RKO (cell line): ENCODE data around the gene SRRM3.
"Not testable (repeated sequence)": the region's sequence is repeated elsewhere in the genome, so short reads cannot be mapped to it uniquely, and the experiment has no call there.

Experiments used
- DNase-seq: peaks from one replicate; pipeline ENCODE4 v3.0.0-alpha.2; 2016; ENCODE audit warnings: low spot score

Gene SRRM3, protein sequence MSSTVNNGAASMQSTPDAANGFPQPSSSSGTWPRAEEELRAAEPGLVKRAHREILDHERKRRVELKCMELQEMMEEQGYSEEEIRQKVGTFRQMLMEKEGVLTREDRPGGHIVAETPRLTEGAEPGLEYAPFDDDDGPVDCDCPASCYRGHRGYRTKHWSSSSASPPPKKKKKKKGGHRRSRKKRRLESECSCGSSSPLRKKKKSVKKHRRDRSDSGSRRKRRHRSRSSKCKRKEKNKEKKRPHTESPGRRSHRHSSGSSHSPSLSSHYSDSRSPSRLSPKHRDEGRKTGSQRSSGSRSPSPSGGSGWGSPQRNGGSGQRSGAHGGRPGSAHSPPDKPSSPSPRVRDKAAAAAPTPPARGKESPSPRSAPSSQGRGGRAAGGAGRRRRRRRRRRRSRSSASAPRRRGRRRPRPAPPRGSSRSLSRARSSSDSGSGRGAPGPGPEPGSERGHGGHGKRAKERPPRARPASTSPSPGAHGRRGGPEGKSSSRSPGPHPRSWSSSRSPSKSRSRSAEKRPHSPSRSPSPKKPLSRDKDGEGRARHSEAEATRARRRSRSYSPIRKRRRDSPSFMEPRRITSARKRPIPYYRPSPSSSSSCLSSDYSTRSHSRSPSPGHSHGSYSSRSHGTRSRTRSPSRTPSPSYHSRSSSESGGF

DNA sequence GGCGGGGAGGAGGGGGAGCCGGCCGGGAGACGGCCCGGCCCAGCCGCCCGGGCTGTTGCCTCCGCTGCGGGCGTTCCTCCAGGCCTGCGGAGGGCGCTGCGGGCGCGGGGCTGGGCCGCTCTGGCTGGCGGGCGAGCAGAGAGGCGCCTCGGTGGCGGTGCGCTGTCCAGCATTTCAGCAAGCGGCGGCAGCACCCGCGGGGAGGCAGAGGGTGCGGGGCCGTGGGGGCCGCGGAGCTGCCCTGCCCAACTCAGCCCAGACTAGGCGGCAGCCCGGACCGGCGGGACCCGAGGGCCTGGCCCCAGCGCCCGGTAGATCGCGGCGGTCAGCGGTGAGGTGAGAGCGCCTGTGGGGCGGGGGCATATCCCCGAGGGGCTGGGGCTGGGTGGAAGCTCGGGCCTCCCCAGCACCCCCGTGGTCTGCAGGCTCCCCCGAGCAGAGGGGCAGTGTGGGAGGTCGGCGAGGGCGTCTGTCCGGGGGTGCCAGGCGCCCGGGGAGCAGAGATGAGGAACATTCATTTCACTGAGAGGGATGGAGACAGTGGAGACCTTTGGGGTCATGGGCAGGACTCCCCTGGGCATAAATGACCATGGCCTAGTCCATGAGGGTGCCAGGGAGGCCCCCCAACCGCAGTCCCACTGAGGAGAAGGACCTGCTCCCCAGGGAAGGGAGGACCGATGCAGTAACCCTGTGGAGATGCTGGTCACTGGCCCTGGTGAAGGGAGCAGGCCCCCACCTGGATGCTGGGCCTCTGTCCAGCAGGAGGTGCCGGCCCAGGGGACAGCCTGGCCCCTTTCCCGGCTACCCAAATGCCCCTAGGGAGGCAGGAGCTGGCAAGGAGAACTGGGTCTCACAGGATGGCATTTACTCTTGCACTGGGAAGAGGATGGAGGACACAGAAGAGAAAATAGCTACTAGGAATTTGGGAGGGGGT, at the start of gene SRRM3:
Gene SRRM3, plus strand, starts transcription at position 165 of the 934 bp plus-strand sequence. CDS start 33,171 bp downstream, outside the sequence.
- peak; percentile 68 for DNase-seq

DNA sequence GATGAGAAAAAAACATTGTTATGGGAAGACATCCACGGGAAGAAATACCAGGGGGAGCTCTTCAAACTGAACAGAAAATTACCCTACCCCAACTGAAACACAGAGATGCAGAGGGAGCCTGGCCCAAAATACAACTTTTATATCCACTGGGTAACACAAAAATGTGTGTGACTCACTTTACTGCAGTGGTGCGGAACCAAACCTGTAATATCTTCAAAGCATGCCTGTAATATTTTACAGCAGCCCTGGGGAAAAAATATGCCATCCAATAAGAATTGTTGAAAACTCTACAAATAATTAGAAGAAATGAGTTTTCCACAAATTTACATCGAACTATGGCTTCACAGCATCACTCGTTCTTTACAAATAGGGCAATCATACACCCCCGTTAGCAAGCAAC, 49.8 kb upstream of the SRRM3 start:
- DNase-seq = no peak

DNA sequence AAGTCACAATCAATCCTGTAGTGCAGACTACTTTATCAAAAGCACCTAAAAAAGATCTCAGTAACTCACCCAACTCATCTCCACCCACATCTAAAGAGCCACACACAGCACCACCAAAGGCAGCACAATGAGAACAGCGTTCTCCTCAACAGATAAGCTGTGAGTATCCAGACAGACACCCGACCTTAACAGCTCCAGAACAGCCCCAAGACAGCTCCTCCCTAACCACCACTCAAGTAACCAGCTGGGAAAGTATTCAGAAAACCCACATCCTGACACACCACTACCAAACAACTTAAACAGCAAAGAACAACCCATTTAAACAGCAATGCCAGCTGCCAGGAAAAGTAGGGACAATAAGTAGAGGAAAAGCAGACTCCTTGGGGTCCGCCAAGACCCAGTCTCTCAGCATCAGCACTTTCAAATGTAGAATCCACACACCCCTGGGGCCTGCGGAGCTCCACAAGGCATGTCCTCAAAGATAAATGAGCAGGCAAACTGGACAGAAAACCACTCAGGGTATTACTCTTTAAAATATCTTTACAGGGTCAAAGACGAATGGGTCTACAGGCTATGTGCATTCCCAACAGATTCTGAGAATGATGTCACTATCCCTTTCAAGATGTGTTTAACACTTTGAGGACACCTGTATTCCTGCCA, 48.0 kb upstream of the SRRM3 start:
- DNase-seq = not testable (repeated sequence)

DNA sequence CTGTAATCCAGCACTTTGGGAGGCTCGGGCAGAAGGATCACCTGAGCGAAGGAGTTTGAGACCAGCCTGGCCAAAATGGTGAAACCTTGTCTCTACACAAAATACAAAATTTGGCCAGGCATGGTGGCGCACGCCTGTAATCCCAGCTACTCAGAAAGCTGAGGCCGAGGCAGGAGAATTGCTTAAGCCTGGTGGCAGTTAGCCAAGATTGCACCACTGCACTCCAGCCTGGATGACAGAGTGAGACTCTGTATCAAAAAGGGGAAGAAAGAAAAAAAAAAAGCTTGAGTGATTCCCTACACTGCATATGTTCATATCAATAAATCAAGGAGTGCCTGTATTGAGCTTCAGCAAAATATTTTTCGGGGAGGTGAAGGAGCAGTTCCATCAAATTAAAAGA, 45.8 kb upstream of the SRRM3 start:
- DNase-seq = no peak

DNA sequence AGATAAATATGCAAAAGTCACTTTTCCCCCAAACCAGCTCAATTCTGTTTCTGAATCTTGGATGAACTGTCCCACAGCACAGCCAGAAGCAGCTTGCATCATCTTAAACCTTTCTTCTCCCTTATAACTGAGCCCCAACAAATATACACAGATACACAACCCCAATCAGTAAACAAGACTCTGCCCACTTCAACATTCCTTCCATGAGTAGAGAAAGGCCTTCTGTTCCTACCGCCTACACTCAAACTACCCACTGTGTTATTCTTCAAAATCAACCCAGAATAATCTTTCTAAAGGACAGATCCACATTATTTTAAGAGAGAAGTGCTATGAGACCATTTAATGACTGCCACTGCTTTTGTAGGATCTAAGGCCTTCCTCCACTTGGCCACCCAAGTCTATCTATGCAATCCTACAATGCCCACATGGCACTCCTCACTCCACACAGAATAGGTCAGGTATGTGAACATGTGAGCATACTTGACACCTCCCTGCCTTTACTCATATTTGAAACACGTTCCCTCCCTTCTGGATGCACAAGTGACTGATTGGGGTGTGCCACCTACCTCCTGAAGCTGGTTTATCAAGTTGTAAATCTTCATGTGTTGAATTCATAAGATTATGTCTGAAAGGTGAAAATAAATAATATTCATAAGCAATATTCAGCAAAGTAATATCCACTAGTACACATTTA, 44.6 kb upstream of the SRRM3 start:
- not testable (repeated sequence) for DNase-seq

DNA sequence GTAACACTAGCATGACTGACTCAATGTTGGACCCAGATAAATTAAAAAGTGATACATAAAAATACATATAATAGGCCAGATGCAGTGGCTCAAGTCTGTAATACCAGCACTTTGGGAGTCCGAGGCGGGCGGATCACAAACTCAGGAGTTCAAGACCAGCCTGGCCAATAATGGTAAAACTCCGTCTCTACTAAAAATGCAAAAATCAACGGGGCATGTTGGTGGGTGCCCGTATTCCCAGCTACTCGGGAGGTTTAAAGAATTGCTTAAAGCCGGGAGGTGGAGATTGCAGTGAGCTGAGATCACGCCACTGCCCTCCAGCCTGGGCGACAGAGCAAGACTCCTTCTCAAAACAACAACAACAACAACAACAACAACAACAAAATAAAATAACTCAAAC, 43.3 kb upstream of the SRRM3 start:
- DNase-seq = not testable (repeated sequence)

DNA sequence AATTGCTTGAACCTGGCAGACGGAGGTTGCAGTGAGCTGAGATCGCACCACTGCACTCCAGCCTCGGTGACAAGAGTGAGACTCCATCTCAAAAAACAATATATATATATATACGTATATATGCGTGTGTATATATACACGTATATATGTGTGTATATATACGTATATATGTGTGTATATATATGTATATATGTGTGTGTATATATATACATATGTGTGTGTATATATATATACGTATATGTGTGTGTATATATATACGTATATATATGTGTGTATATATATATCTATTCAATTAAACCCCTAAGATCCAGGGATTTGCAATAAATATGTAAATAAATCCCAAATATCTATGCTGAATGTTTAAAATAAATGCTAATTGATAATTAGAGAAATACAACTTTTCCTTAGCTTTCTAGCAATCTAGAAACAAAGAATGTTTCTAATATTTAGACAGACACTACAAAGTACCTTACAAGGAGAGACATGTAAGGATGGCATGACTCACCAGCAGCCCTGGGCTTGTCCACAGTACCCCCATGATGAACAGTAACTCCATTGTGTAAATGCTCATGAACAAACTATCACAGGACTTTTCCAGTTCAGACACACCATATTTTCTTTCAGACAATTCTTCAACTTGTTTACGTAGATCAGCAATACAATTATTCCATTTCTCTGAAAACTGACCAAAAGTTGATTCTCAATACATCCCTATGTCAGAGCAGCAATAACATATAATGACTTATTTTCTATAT, 39.1 kb upstream of the SRRM3 start:
- not testable (repeated sequence) for DNase-seq

DNA sequence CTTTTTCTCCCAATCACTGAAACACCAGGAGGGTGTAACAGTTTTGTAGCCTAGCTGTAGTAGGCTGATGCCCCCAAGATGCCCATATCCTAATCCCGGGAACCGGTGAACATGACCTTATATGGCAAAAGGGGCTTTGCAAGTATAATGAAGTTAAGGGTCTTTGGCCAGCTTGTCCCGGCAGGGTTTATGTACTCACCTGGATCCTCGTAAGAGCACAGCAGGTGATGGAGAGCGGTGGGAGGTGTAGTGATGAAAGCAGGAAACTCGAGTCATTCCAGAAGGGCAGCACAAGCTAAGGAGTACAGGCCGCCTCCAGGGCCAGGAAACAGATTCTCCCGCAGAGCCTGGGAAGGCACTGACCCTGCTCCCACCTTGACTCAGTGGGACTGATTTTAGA, 37.9 kb upstream of the SRRM3 start:
- DNase-seq = not testable (repeated sequence)

DNA sequence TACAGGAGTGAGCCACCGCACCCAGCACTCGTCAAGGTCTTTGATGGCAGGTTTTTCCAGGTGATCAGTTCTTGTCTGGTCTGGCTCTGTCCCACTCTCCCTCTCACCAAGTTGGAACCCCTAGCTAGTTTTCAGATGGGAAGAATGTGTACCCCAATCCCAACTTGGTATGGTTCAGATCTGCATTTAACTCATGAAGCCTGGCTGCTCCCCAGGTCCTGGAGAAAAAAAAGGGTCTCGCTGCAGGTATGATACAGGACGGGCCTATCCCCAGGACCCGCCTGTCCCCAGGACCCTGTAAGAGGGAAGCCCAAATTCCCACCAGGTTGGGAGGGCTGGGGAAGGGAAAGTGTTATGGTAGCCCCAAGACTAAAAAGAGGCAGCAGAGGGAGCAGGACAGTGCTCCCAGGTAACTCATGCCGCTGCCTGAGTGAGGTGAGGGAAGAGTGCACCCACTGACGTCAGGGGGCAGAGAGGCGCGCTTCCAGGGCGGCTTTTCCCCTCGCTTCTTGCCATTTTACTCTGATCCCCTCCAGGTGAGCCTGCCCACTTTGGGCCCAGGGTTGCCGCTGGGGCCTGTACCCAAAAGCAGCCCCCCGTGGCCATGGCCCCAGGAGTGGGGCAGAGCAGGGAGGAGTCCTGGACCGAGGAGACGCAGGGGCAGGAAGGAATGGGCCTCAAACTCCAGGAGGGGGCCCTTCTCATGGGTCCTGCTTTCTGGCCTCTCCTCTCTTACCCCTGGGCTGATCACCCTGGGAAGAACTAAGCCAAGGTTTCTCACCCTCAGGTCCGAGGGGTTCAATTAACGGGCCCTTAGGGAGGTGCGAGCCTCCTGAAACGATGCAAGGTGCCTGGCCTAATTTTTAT, 36.4 kb upstream of the SRRM3 start:
- DNase-seq = no peak

DNA sequence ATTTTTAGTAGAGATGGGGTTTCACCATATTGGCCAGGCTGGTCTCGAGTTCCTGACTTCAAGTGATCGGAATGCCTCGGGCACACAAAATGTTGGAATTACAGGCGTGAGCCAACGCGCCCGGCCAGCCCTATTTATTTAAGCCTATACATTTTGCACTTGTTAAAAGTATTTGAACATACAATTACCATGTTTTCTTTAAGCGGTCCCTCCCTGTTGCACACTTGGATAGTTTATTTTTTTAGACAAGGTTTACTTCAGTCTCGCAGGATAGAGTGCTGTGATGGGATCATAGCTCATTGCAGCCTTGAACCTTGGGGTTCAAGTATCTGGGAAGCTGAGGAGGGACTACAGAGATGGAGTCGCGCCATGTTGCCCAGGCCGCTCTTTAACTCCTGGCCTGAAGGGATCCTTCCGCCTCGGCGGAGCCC, 35.7 kb upstream of the SRRM3 start:
- no peak for DNase-seq

DNA sequence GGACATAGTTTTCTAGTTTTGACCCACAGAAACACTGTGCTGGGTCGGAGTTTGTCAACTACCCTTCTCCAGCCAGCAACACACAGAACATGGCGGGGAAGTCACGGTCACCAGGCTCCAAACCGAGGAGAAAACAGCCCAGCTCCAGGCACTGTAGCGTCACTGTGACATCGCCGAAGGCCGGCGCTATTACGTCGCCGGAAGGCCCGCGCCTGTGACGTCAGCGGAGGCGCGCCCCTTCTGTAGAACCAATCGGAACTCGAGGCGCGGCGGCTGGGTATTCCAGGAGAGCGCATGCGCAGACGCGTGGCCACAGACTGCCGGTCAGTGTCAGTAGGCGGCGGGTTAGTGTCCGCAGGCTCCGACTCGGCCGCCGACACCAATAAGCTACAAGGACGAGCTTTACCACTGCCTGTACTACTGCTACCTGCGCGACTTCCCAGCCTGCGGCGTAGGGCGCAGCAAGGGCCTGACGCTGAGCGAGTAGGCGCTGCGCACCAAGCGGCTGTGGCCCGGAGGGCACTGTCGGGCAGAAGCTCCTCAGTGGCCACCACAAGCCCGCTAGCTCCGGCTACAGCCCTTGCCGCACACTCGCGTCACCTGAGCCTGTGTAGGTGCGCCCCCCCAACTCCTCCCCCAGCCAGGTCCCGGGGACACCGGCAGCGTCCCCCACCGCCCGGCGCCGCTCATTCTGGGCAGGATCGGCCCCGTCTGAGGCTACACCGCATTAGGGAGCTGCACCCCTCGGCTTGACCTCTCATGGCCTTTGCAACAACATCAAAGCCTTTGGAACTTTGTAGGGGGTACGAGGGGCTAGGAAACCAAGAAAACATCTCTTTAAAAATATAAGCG, 35.1 kb upstream of the SRRM3 start:
- DNase-seq = peak; percentile 91

DNA sequence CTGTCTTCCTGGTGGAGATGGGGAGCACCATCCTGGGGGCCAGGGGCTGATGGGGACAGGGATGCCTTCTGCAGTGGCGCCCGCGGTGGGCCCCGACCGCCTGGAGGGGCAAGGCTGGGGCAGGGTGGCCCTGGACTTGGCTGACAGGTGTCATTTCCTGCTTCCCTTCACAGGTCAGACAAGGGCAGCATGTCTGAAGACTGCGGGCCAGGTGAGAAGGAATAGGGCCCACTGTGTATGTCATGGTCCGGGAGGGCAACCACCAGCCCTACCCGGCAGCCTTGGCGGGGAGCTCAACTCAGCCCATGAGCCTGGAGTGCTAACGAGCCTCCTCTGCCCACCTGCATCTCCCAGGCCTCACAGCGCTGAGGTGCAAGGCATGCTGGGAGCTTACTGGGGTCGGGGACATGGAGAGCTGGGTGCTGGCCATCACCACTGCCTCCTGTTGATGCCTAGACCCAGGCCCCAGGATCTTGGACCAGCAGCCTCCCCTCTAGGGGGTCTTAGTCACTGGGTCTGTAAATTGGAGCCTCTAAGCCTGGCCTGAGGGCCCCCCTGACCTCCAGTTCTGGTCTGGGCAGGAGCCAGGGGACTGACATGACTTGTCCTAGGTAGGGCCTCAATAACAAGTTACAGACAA, 28.0 kb upstream of the SRRM3 start:
- DNase-seq = no peak

DNA sequence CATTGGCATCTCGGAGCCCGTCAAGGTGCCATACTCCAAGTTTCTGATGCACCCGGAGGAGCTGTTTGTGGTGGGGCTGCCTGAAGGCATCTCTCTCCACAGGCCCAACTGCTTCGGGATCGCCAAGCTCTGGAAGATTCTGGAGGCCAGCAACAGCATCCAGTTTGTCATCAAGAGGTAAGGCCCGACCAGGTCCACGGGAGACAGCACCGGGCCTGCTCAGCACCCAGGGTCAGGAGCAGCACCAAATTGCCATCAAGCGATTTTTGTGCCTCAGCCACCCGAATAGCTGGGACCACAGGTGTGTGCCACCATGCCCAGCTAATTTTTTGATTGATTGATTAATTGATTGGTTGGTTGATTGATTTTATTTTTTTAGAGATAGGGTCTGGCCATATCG, 24.7 kb upstream of the SRRM3 start:
- DNase-seq = not testable (repeated sequence)

DNA sequence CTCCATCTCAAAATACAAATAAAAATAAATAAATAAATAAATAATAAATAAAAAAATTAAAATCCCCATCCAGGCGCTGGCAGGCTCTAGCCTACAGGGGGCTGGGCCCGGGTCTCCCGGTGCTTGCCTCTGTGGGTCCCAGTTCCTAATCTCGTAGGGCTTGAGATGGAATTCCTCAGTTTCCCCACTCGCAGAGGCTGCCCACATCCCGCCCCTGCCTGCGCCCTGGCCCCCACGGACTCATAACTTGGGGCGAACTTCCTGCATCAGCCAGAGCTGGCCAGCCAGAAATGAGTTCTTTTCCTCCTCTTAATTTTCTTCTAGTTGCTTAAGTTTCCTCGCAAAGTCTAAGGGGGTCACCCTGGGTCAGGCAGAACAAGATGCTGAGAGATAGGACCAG, 22.0 kb upstream of the SRRM3 start:
- no peak for DNase-seq

DNA sequence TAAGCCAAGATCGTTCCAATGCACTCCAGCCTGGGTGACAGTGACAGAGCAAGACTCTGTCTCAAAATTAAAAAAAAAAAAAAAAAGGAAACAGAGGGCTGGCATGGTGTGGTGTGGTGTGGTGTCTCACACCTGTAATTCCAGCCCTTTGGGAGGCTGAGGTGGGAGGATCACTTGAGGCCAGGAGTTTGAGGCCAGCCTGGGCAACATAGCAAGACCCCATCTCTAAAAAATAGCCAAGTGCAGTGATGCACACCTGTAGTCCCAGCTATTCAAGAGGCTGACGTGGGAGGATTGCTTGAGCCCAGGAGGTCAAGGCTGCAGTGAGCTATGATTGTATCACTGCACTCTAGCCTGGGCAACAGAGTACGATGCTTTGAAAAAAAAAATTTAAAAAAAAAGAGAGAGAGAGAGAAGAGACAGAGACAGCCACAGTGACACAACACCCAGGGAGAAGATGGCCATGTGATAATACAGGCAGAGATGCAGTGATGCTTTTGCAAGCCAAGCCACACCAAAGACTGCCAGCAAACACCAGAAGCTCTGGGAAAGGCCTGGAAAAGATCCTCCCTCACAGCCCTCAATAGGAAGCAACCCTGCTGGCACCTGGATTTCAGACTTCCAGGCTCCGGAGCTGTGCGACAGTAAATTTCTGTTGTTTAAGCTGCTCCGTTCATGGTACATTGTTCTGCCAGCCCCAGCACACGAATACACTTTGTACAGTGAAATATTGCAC, 19.3 kb upstream of the SRRM3 start:
- no peak for DNase-seq

DNA sequence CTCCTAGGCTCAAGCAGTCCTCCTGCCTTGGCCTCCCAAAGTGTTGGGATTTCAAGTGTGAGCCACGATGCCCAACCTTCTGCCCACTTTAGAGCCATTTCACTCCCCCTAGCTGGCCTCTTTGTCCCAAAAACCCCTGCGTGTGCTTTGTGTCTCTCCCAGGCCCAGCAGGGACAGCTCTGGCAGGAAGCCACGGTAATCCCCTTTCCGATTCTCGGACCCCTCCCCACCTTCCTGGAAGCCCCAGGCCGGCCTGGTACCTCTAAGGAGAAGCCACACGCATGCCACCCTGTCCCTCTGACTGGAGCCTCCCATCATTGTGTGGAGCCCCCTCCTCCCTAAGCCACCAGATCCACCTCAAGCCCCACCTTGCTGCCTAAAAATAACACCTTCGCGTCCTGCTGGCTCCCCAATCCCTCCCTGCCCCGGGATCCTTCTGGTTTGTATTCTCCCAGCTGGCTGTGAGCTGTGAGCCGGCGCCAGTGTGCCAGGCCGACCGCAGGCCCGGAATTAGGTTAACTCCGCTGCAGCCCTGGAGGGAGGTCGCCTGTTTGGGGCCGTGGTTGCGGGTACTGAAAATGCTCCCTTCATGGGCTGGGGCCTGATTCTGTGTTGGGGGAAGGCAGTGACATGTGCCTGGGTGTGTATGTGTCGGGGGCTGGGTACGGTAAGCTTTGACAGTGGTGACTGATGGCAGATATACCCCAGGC, 16.4 kb upstream of the SRRM3 start:
- DNase-seq = no peak

DNA sequence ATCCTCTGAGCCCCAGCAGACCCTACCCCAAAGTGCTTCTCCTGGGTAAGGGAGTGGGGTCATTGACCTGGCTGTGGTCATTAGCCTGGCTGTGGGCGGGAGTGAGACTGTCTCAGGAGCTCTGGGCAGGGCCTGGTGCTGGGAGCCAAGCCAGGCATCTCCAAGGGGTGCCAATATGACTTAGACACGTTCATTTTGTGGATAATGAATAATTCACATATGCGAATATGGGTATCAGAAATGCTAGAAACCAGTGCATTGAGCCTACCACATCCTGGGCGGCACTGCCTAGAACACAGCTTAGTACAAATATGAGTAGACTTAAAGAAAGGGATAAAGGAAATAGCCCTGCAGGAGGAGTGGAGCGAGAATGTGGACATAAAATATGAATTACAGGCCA, 14.4 kb upstream of the SRRM3 start:
- no peak for DNase-seq
